MM.1S (cell line): Measurements from ENCODE around the gene TMEM135.

Experiments
- DNase-seq: peaks from one replicate; pipeline ENCODE4 v3.0.0-alpha.2; 2015
- H2AFZ ChIP-seq: fragments of 300-600 bp; sonication (generic); 2 replicates; pipeline ENCODE4 v1.6.0; 2016; ENCODE audit warnings: antibody characterized with exemption, low read length
- H3F3A ChIP-seq: fragments of 300-600 bp; sonication (generic); 2 replicates; pipeline ENCODE4 v1.6.1; 2016; ENCODE audit warnings: mild to moderate bottlenecking, antibody characterized with exemption, low read length, moderate library complexity, mixed read lengths; ENCODE audit not compliant: insufficient read depth
- H3K27ac ChIP-seq: fragments of 300-600 bp; sonication (generic); 2 replicates; pipeline ENCODE4 v1.5.1; 2016; ENCODE audit warnings: mild to moderate bottlenecking, low read length
- H3K27me3 ChIP-seq: fragments of 300-600 bp; sonication (generic); replicated peaks from 2 replicates; pipeline ENCODE4 v1.6.0; 2016; ENCODE audit warnings: low read length; ENCODE audit not compliant: insufficient read depth
- H3K36me3 ChIP-seq: fragments of 300-600 bp; sonication (generic); replicated peaks from 2 replicates; pipeline ENCODE4 v1.6.1; 2016; ENCODE audit warnings: mild to moderate bottlenecking, low read length, mixed read lengths; ENCODE audit not compliant: insufficient read depth
- H3K4me1 ChIP-seq: fragments of 300-600 bp; sonication (generic); 2 replicates; pipeline ENCODE4 v1.6.1; 2016; ENCODE audit warnings: low read length, mixed read lengths
- H3K4me2 ChIP-seq: fragments of 300-600 bp; sonication (generic); 2 replicates; pipeline ENCODE4 v1.6.0; 2016; ENCODE audit warnings: low read depth, low read length
- H3K4me3 ChIP-seq: fragments of 300-600 bp; sonication (generic); 2 replicates; pipeline ENCODE4 v1.5.1; 2016; ENCODE audit warnings: low read length, mixed read lengths
- H3K79me2 ChIP-seq: fragments of 300-600 bp; sonication (generic); 2 replicates; pipeline ENCODE4 v1.6.1; 2016; ENCODE audit warnings: mixed run types, low read length, mixed read lengths
- H3K9ac ChIP-seq: fragments of 300-600 bp; sonication (generic); 2 replicates; pipeline ENCODE4 v1.6.1; 2016; ENCODE audit warnings: low read length, mixed read lengths
- H3K9me2 ChIP-seq: fragments of 300-600 bp; sonication (generic); replicated peaks from 2 replicates; pipeline ENCODE4 v1.6.1; 2016; ENCODE audit warnings: mild to moderate bottlenecking, low read length, mixed read lengths; ENCODE audit not compliant: insufficient read depth
- H3K9me3 ChIP-seq: fragments of 300-600 bp; sonication (generic); replicated peaks from 2 replicates; pipeline ENCODE4 v1.6.1; 2016; ENCODE audit warnings: mild to moderate bottlenecking, low read length, mixed read lengths; ENCODE audit not compliant: insufficient read depth
- H4K20me1 ChIP-seq: fragments of 300-600 bp; sonication (generic); 2 replicates; pipeline ENCODE4 v1.6.1; 2016; ENCODE audit warnings: mild to moderate bottlenecking, low read length, moderate library complexity, mixed read lengths; ENCODE audit not compliant: insufficient read depth
- EZH2 ChIP-seq: fragments of 300-600 bp; sonication (generic); optimal IDR thresholded peaks from 2 replicates; pipeline ENCODE3; 2017; ENCODE audit warnings: low read depth, mild to moderate bottlenecking, antibody characterized with exemption, low read length, mixed read lengths
- EZH2phosphoT487 ChIP-seq: fragments of 300-600 bp; sonication (generic); IDR thresholded peaks from 2 replicates; pipeline ENCODE4 v1.6.1; 2018; ENCODE audit warnings: antibody characterized with exemption, low read length
- TF ChIP-seq, protein P1 (sequence below): fragments of 300-600 bp; sonication (generic); IDR thresholded peaks from 2 replicates; pipeline ENCODE4 v1.5.1; 2016; ENCODE audit warnings: antibody characterized with exemption, low read length, mixed read lengths

The TMEM135 gene

DNA sequence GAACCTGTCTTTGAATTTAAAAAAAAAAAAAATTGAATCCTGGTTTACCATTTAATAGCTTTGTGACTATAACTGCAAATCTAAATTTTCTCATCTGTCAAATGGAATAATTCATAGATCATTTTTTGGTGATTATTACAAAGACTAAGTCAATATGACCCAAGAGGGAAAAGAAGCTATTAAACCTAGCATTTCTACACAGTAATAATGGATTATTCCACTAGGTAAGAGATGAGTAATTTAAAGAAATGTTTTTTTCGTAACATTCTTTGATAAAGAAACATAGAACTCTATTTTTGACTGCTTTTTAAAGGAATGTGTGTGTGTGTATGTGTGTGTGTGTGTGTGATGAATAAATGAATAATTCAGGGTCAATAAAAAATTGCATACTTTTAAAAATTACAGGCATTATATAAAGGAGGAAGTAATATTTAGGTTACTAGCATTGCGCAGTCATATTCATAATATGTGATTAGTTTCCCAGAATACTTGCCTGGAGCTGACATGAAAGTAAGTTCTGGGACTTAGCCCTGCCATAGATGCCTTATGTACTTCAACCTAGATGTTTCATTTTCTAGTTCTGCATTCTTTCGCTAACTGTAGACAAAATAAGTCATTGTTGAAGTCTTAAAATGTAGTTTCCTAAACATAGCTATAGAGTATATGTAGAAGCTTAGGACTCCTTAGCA is 72.9 kb downstream of the TMEM135 start:
- H3K9me3 ChIP-seq = no peaks in the 10 kb centered on the region
- no peak overlapping the region for H3K9ac ChIP-seq
- no peak for DNase-seq
- H3K79me2 ChIP-seq = no peaks in the 10 kb centered on the region
- no peak overlapping the region for H3K4me3 ChIP-seq
- H3K9me2 ChIP-seq = no peaks in the 10 kb centered on the region
- no peaks in the 10 kb centered on the region for H3F3A ChIP-seq
- TF ChIP-seq EZH2 = no peak
- no peak for TF ChIP-seq EZH2phosphoT487
- TF ChIP-seq, protein P1, sequence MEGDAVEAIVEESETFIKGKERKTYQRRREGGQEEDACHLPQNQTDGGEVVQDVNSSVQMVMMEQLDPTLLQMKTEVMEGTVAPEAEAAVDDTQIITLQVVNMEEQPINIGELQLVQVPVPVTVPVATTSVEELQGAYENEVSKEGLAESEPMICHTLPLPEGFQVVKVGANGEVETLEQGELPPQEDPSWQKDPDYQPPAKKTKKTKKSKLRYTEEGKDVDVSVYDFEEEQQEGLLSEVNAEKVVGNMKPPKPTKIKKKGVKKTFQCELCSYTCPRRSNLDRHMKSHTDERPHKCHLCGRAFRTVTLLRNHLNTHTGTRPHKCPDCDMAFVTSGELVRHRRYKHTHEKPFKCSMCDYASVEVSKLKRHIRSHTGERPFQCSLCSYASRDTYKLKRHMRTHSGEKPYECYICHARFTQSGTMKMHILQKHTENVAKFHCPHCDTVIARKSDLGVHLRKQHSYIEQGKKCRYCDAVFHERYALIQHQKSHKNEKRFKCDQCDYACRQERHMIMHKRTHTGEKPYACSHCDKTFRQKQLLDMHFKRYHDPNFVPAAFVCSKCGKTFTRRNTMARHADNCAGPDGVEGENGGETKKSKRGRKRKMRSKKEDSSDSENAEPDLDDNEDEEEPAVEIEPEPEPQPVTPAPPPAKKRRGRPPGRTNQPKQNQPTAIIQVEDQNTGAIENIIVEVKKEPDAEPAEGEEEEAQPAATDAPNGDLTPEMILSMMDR = no peak
- H3K4me1 ChIP-seq = no peaks in the 10 kb centered on the region
- no peak overlapping the region for H2AFZ ChIP-seq
- H3K36me3 ChIP-seq = no peaks in the 10 kb centered on the region
- no peaks in the 10 kb centered on the region for H4K20me1 ChIP-seq
- no peak overlapping the region for H3K27ac ChIP-seq
- H3K27me3 ChIP-seq = no peaks in the 10 kb centered on the region
- H3K4me2 ChIP-seq = no peak overlapping the region

DNA sequence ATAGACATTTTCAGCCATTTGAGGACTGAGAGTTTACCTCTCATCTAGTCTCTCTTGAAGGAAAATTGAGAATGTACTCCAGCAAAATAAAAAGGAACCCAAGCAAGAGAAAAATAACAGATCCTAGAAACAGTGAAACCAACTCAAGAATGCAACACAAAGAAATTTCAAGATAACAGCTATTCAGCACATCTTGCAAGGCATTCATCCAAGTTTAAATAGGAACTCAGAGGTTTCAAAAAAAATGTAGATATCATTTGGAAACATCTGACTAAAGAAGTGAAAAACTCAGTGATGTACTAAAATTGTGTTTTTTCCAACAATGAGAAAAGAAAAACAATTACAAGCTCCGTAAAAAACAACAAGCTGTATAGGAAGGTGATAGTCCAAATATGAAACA is 76.4 kb downstream of the TMEM135 start:
- Histone ChIP-seq H3K4me3 (no peak overlapping the region), H3K9ac (no peak overlapping the region), H3K27ac (no peak overlapping the region), H3K4me1 (no peaks in the 10 kb centered on the region), H3K79me2 (no peaks in the 10 kb centered on the region), H3K4me2 (no peak overlapping the region), H3K27me3 (no peaks in the 10 kb centered on the region), H2AFZ (no peak overlapping the region), H3F3A (no peaks in the 10 kb centered on the region), H4K20me1 (no peaks in the 10 kb centered on the region), H3K36me3 (no peaks in the 10 kb centered on the region), H3K9me2 (no peaks in the 10 kb centered on the region), H3K9me3 (no peaks in the 10 kb centered on the region)
- no peak for DNase-seq
- TF ChIP-seq EZH2phosphoT487 = no peak
- no peak for TF ChIP-seq EZH2
- TF ChIP-seq, protein P1 = no peak

DNA sequence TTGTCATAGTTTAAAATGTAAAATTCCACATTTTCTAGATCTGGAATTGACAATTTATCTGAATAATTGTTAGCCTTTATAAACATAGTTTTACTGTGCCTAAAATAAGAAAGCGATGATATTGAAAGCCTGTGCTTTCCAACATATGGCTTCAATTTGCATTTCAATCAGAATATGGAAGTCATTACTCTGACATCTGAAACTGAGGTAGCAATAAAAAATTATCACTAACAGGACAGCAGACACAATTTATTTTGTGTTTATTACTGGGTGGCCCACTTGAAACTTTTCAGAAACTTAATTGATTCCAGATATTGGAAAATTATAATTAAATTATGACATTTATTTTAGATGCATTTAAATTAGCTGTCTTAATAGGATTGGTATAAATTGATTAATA is 78.5 kb downstream of the TMEM135 start:
- TF ChIP-seq EZH2 = no peak
- TF ChIP-seq, protein P1 = no peak
- no peak for TF ChIP-seq EZH2phosphoT487
- H2AFZ ChIP-seq = no peak overlapping the region
- no peaks in the 10 kb centered on the region for H3F3A ChIP-seq
- H3K9ac ChIP-seq = no peak overlapping the region
- H3K4me1 ChIP-seq = no peaks in the 10 kb centered on the region
- no peaks in the 10 kb centered on the region for H3K79me2 ChIP-seq
- H3K27me3 ChIP-seq = no peaks in the 10 kb centered on the region
- DNase-seq = no peak
- H3K36me3 ChIP-seq = no peaks in the 10 kb centered on the region
- H3K4me2 ChIP-seq = no peak overlapping the region
- no peak overlapping the region for H3K4me3 ChIP-seq
- H4K20me1 ChIP-seq = no peaks in the 10 kb centered on the region
- H3K9me3 ChIP-seq = no peaks in the 10 kb centered on the region
- no peak overlapping the region for H3K27ac ChIP-seq
- H3K9me2 ChIP-seq = no peaks in the 10 kb centered on the region
